NCI-H510A treated with DMSO at 0.1 percent for 48 hours (cell line): ENCODE measurements around the gene OR2C3.
A peak's percentile ranks its signal among the peaks of the same experiment; 100 is the strongest.
"Not testable (repeated sequence)": the region's sequence is repeated elsewhere in the genome, so short reads cannot be mapped to it uniquely, and the experiment has no call there.

Source experiments
- DNase-seq: peaks from one replicate; lab custom pipeline; 2025; lab: John Stamatoyannopoulos, UW

The OR2C3 gene

DNA sequence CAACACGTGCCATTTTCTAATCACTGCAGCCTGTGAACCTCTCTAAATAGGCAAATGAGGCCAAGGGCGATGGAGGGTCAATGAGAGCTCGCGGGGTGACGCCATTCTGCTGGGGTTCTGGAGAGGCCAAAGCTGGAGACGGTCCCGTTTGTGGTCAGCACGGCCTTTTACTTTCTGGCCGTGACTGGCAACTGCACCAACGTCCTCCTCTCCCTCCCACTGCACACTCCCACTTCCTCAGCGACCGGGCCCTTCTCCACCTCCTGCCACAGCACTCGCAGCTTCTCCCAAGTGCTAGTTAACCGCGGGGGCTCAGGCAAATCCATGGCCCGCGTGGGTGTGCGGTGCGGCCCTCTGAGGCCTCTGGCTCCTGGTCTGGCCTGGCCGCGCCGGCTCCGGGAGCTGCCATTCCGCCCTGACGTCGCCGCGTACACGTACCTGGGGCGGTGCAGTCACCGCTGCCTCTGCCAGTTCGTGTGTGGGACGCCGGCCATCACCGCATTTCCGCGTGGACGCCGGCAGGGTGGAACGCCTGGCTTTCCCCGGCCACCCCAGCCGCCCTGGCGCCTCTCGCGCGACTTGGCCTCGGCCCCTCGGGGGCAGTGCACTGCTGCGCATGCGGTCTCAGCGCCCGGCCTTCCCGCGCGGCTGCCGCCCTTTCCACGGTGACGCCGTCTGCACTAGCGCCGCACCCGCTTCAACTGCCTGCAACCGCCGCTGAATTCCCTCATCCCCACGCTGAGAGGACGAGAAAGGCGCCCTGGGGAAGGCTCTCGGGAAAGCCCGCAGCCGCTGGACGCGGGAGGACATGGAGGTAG is 18.2 kb downstream of the OR2C3 start:
- DNase-seq, result no peak

DNA sequence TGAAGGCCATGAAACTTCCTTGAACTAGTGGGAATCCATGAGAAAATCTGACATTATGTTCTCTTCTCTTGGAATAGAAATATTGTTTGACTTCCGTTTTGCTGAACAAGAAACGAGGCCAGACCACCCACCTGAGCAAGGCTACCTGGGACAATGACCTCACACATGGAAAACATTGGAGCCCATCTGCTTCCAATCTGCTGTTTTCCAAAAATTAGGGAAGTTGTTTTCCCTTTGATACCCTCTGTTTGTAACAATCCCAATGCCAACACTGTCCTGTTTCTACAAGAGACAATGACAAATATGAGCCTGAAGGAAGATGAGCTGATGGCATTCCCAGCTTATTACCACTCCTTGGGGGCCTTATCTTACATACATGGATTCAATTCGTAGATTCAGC is 29.4 kb downstream of the OR2C3 start:
- DNase-seq, result no peak

DNA sequence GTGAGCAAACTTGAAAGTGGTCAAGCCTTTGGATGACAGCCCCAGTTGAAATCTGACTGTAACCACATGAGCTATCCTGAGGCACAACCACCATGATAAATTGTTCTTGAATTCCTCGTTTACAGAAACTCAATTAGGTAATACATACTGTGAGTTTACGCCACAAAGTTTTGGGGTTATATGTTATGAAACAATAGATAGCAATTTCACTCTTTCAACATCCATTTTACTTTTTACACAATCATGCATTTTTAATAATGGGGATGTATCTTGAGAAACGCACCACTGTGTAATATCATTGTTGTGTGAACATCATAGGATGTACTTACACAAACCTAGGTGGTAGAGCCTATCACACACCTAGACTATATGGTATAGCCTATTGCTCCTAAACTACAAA is 35.4 kb downstream of the OR2C3 start:
- no peak for DNase-seq

DNA sequence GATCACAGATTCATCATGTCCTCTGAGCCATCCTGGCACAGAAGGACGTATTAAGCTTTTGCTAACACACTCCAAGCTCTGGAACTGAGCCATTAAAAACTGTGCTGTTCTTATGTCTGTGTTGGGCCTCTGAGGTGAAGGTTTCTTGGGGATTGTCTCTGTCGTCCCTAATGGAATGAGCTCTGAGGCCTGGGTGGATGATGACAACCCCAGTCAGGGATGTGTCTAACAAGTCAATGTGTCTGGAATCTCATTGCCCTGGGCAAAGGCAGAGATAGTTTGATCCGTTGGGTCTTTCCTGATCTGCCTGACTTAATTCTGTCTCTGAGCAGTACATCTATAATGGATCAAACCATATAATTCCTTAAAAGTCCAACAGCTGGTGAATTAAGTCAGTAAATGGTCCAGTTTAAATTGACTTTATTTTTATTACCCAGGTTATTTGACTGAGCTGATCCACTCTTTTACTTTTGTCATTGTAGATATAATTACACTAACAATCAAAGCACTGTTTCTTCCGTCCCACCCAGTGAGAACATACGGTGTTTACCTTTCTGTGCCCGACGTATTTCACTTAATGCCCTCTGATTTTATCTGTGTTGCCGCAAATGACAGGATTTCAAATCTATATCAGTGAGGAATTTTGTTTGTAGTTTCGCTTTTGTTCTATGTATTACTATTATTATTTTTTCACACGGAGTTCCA is 39.5 kb downstream of the OR2C3 start:
- no peak for DNase-seq

DNA sequence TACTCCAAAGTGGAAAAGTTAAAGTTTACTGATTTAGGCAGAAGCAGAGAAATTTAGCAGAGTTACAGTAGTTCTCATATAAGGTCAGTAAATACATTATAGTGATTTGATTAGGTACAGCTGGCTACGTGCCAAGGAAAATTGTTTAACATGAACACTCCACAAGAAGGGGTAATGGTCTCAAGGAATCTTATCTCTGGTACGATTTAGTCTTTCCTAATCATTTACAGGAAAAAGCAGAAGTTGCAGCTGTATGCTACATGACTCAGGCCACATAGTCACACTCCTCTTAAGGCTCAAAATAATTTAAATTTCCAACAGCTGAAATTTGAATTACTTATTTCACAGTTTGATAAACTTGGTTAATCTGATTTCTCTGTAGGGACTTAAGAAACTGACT is 41.5 kb downstream of the OR2C3 start:
- no peak for DNase-seq

DNA sequence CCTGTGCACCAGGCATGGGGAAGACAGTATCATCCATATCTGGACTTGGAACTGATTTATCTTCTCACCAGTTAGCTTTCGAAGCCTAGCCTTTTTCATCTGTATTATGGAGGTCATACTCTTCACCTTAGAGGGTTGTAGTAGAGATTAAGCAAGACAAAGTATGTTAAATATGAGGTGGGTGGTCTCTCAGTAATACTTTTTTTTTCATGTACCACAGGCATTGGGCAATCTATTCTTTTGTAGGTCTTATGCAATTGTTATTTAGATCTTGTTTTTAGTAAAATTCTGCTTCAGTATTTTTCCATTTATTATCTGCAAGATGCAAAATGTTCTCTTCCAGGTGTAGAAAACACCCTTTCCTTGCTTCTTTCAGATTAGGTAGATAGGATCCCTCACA is 43.1 kb downstream of the OR2C3 start:
- DNase-seq, result no peak

DNA sequence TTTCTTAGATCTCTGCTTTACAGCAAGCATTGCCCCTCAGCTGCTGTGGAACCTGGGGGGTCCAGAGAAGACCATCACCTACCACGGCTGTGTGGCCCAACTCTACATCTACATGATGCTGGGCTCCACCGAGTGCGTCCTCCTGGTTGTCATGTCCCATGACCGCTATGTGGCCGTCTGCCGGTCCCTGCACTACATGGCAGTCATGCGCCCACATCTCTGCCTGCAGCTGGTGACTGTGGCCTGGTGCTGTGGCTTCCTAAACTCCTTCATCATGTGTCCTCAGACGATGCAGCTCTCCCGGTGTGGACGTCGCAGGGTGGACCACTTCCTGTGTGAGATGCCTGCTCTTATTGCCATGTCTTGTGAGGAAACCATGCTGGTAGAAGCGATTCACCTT is 44.9 kb downstream of the OR2C3 start:
- DNase-seq, result no peak

DNA sequence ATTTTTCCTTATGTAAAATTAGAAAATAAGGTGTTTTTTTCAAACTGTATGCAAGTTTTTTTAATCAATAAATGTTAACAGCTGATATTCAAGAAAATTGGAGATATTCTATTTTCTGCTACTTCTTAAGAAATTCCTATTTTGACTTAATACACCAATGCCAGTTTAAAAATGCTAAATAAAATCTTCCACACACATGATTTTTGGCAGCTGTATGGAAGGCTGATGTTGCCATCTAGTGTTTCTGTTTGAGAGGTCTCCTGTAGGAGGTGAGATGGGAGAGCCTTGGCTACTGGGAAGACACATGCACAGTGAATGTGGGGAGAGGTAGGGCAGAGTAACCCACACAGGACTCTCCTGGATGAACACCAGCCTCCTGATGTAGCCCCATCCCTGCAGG is 49.2 kb downstream of the OR2C3 start:
- peak; percentile 24 for DNase-seq

DNA sequence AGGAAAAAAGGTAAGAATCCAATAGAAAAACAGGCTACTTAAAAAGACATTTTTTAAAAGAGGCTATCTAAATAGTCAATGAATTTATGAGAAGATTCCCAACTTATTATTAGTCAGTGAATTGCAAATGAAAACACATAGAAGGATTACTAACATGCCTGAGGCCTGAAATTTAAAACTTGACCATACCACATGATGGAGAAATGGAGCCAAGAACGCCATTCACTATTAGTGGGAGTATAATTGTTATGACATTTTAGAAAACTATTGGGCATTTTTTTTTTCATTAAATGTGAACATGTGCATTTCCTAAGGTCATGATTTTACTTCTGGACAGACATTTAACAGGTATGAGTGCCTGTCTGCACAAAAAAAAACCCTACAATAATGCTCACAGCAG is 53.5 kb downstream of the OR2C3 start:
- DNase-seq, result no peak

DNA sequence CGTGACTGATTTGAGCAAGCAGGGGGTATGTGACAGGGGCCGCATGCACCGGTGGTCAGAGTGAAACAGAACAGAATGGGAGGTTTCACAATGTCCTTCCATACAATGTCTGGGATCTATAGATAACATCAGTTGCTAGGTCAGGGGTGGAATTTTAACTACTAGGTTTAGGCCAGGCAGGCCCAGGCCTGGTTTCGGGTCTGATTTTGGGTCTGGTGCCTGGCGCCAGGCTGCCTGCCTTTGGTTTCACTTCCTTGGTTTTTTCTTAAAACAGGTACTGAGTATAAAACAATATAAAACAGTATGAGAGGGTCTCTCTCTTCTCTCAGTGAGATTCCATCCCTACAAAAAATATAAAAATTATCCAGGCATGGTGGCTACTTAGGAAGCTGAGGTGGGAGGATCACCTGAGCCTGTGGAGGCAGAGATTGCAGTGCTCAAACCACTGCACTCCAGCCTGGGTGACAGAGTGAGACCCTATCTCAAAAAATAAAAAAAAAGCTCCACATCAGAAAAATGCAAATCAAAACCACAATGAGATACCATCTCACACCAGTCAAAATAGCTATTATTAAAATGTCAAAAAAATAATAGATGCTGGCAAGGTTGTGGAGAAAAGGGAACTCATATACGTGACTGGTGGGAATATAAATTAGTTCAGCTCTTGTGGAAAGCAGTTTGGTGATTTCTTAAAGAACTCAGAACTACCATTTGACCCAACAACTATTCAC is 59.7 kb downstream of the OR2C3 start:
- DNase-seq, result not testable (repeated sequence)

DNA sequence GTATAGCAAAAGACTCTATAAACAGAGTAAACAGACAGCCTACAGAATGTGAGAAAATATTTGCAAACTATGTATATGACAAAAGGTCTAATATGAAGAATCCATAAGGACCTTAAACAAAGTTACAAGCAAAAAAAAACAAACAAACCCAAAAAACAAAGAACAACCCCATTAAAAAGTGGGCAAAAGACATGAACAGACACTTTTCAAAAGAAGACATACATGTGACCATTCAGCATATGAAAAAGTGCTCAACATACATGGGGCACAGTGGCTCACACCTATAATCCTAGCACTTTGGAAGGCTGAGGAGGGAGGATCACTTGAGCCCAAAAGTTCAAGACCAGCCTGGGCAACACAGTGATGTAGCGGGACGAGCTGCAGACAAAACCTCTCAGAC is 60.4 kb downstream of the OR2C3 start:
- DNase-seq, result no peak
